GM12891 (cell line): ENCODE measurements around the gene ARRB1.

ENCODE experiments used
- DNase-seq: peaks from one replicate; pipeline ENCODE4 v3.0.0; 2011; ENCODE audit warnings: low spot score; ENCODE audit not compliant: insufficient read length
- FAIRE-seq: peaks from 2 replicates; lab custom pipeline; 2011; peaks lifted over from hg19 to GRCh38; lab: Jason Lieb, UNC
- PAX5 ChIP-seq: IDR thresholded peaks from 2 replicates; pipeline ENCODE4 v1.6.1; 2011; ENCODE audit warnings: low read length, moderate library complexity, mild to moderate bottlenecking; ENCODE audit not compliant: insufficient read depth, severe bottlenecking
- POLR2A ChIP-seq: IDR thresholded peaks from 2 replicates; pipeline ENCODE4 v1.6.1; 2011; ENCODE audit warnings: low read depth, low read length, control low read depth
- POLR2AphosphoS5 ChIP-seq: IDR thresholded peaks from 2 replicates; pipeline ENCODE4 v1.6.1; 2011; ENCODE audit warnings: low read depth, low read length, control low read depth
- POU2F2 ChIP-seq: IDR thresholded peaks from 2 replicates; pipeline ENCODE4 v1.6.1; 2011; ENCODE audit warnings: low read depth, mild to moderate bottlenecking, control low read depth, low read length, moderate library complexity
- SPI1 ChIP-seq: IDR thresholded peaks from 2 replicates; pipeline ENCODE4 v1.6.1; 2011; ENCODE audit warnings: low read depth, low read length, control low read depth
- TAF1 ChIP-seq: IDR thresholded peaks from 2 replicates; pipeline ENCODE4 v1.6.1; 2011; ENCODE audit warnings: low read depth, low read length, control low read depth

Gene ARRB1

DNA sequence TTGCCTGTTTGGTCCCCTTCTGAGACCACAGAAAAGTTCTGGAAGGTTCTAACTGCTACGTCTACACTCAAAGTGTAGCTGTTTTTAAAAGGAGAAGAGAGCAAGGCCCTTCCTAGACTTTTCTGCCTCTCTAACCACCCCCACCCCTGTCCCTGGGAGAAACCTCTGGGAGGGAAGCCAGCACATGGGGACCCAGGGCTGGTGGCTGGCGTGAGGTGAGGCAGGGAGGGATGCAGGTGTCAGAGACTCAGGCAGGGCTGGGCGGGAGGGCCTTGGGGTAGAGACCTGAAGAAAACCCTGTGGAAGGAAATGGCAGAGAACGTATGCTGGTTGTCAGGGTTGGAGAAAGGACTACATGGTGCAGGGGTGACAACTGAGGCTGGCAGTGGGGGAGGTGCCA lies 26.7 kb downstream of the ARRB1 start:
- DNase-seq (no peak), FAIRE-seq (no peak)
- TF ChIP-seq POLR2AphosphoS5 (no peak), POU2F2 (no peak), POLR2A (no peak), TAF1 (no peak), PAX5 (no peak), SPI1 (no peak)

DNA sequence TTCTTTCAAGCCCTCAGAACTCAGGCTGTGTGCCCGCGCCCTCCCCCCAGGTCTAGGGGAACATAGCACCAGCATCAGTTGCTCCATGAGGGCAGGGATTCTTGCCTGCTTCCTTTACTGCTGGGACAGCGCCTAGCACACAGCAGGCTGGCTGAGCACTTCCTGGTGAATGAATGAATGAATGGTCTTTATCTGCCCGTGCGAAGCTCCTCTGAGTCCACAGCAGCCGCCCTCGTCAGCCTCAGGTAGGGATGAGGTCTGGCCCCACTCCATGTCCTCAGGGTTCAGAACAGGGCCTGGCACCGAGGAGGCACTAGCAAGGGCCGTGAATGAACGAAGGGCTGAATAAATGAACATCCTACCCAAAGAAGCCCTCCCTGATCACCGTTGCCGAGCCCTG lies 27.3 kb downstream of the ARRB1 start:
- DNase-seq (no peak), FAIRE-seq (no peak)
- TF ChIP-seq SPI1 (no peak), POLR2AphosphoS5 (no peak), TAF1 (no peak), POU2F2 (no peak), PAX5 (no peak), POLR2A (no peak)

DNA sequence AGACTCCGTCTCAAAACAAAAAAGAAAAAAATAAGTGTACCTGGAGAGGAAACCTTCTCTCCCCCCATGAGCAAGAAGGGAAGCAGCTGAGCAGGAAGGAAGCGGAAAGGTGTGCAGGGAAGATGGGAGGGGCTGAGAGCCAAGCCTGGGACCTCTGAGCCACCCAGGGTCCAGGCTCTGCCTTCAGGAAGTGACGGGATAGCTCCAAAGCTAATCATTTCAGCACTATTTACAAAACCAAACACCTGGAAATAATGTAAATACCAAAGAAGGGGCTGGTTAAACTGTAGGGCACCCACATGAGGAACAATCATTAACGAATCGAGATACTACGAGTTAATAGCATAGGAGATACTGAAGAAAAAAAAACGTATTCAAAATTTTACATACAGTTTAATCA lies 27.9 kb downstream of the ARRB1 start:
- DNase-seq (no peak), FAIRE-seq (no peak)
- TF ChIP-seq PAX5 (no peak), POU2F2 (no peak), TAF1 (no peak), POLR2A (no peak), POLR2AphosphoS5 (no peak)

DNA sequence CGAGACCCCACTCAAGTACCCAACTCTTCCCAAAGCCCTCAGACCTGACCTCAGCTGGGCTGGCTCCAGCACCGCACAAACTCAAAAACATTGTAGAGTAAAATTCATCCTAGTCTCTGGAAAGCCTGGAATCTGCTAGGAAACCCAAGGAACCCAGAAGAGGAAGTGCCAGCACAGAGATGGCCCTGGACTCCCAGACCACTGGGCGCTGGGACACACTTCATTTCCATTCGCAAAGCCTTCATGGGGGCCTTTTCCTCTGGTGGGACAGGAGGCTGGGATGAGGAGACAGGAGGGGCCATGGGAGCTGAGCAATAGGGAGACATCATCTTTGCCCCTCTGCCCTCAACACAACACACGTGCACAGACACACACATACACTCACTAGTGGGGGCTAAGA lies 30.8 kb downstream of the ARRB1 start:
- TF ChIP-seq POU2F2 (no peak), POLR2A (no peak), TAF1 (no peak), SPI1 (no peak), POLR2AphosphoS5 (no peak), PAX5 (no peak)
- FAIRE-seq = no peak
- no peak for DNase-seq

DNA sequence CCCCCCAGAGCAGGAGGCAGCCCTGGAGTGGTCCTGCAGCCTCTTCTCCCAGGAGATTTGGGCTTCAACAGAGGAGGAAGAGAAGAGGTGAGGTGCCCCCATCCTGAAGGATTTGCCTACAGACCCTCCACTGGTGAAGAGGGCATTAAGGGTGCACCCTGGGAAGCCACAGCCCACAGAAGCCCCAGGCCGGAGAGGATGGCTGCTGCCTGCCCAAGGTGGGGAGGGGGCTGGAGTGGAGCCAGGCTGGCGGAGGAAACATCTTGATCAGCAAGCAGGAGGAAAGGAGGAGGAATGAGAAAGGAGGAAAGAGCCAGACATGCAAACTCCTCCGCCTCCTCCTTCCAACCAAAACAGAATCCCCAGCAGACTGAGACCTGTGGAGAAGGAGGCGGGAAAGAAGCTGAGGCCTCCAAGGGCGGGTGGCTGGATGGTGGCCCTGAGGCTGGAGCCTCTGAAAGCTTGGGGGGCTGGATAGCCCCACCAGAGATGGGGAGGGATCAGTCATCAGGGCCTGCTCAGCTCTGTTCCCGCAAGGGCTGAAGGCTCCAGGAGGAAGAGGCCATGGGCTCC lies 31.3 kb downstream of the ARRB1 start:
- TF ChIP-seq SPI1 = no peak
- TF ChIP-seq TAF1 = no peak
- no peak for TF ChIP-seq POLR2AphosphoS5
- TF ChIP-seq POLR2A = no peak
- no peak for DNase-seq
- no peak for FAIRE-seq

DNA sequence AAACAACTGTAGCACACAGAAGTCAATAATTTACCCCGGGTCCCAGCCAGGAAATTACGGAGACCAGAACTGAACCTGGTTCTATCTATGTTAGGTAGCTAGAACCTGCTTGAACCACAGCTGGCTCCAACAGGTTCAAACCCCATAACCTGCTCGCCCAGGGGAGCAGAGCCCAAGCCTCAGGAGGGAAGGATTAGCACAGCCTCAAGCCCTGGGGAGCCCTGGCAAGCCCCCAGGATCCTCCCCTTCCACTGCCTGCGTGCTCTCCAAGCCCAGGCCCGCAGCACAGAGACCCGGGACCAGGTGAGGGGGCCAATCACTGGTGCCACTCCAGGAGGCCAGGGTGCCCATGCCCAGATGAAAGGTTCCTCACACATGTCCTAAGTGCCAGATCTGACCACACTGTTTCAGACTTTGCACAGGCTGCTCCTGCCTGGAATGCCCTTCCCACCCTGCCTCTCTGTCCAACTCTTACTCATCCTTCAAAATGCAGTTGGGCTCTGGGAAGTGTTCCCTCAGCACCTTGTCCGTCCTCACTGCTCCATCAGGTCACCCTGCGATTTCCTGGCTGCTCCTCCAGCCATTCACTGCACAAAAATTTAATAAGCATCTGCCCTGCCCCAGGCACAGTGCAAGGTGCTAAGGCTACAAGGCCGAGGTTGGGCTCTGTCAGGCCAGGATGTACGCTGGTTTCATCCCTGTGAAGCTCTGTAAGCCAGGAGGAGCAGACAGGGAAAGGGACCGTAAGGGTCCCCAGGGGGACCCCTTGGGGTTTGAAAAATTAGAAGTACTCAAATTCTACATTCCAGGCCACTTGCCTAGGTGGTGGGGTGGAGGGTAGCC lies 32.2 kb downstream of the ARRB1 start:
- no peak for FAIRE-seq
- no peak for TF ChIP-seq POLR2AphosphoS5
- TF ChIP-seq PAX5 = no peak
- no peak for TF ChIP-seq TAF1
- TF ChIP-seq SPI1 = no peak
- TF ChIP-seq POU2F2 = no peak
- DNase-seq = no peak

DNA sequence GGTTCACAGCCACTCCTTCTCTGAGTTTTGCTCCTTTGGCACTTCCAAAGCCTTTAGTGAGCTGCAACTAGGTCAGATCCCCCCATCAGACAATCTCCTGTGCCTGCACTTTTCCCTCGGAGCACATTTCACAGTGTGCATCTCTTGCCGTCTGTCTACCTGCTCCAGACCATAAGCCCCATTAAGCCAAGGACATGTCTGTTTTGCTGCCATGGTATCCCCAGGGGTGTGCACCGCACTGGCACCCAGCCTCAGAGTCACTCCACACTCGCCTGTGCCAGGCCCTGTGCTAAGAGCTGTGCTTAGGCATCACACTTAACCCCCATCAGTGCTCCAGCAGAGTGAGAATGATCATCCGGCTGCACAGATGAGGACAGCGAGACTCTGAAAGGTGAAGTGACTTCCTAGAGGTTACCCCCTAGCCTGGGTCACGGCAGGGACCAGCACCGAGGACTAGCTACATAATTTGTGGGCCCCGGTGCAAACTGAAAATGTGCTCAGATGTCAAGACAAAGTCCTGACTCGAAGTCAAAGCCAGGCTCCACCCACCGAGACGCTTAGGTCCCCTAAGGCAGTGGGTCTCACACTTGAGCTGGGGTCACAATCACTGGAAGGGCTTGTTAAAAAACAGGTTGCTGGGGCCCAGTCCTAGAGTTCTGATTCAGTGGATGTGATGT lies 33.9 kb downstream of the ARRB1 start:
- no peak for DNase-seq
- no peak for TF ChIP-seq POLR2AphosphoS5
- TF ChIP-seq POU2F2 = no peak
- TF ChIP-seq POLR2A = no peak
- TF ChIP-seq TAF1 = no peak
- TF ChIP-seq PAX5 = no peak
- no peak for TF ChIP-seq SPI1
- no peak for FAIRE-seq

DNA sequence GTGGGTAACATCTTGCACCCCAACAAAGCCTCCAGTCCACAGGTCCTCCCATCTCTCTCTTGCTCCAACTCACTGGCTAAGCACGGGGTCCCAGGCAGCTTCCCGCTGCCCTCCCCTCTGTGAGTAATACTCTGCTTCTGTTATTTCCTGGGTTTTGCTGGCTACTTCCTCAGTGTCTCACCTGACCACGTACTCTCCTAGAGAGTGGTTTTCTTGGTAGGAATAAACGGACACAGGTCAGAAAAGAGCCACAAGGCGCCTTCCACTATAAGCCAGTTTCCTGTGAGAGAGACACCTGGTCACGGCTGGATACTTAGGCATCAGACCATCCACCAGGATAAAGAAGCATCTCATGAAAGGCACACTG lies 36.0 kb downstream of the ARRB1 start:
- no peak for FAIRE-seq
- DNase-seq = no peak
- TF ChIP-seq POLR2A (no peak), TAF1 (no peak), PAX5 (no peak), POU2F2 (no peak), SPI1 (no peak), POLR2AphosphoS5 (no peak)

DNA sequence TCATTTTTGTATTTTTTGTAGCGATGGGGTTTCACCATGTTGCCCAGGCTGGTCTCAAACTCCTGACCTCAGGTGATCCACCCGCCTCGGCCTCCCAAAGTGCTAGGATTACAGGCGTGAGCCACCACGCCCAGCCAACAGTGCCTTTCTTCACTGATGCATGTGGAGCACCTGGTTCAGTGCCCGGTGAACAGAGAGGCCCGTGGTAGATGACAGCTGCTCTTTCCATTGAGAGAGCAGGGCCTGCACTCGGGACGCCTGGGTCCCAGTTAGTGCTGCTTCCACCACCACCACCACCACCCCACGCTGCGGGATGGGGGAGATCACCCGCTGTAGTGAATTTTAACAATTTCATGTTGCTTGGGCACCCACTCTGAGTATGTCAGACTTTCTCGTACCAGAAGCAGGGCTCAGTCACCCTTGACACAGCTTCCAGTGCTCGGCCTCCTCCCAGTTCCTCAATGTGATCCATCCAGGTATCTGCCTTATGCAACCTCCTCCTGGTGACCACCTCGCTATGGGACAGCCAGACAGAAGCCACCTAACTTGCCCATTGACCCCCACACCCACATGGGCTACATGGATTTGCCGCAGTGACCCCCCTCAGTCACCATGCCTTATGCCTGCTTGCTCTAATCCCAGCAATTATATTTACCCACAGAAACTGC lies 36.6 kb downstream of the ARRB1 start:
- FAIRE-seq = no peak
- DNase-seq = no peak
- TF ChIP-seq POLR2A = no peak
- no peak for TF ChIP-seq POLR2AphosphoS5
- TF ChIP-seq PAX5 = no peak
- TF ChIP-seq SPI1 = no peak
- TF ChIP-seq TAF1 = no peak
- TF ChIP-seq POU2F2 = no peak
